K562 (cell line): ENCODE data around the gene STT3A. TPM values are rescaled to one million over a fixed set of nuclear protein-coding genes. Genes with fewer than 3 reads are reported as not detected.
A peak's percentile ranks its signal among the peaks of the same experiment; 100 is the strongest.

Source experiments
- ATF1 ChIP-seq, 2 experiments: fragments of 450-650 bp in 1 of 2; IDR thresholded peaks; 2 replicates each; pipeline ENCODE4 v1.6.1; 2016; ENCODE audit warnings: missing compliant biosample characterization in 1 of 2, missing genetic modification characterization in 1 of 2
- BCOR ChIP-seq: fragments of 450-650 bp; IDR thresholded peaks from 2 replicates; pipeline ENCODE4 v1.6.1; 2016
- HDAC1 ChIP-seq, 2 experiments: fragments of 450-650 bp; IDR thresholded peaks; 2 replicates each; pipeline ENCODE4 v1.6.1; 2016 to 2017; ENCODE audit warnings: inconsistent platforms in 1 of 2, mild to moderate bottlenecking in 1 of 2, moderate library complexity in 1 of 2
- HNRNPH1 ChIP-seq: fragments of 200-400 bp; formaldehyde crosslinking; optimal IDR thresholded peaks from 2 replicates; pipeline ENCODE3; 2017; ENCODE audit warnings: low read depth, mild to moderate bottlenecking, low read length, moderate library complexity
- ILF3 ChIP-seq: fragments of 450-650 bp; IDR thresholded peaks from 2 replicates; pipeline ENCODE4 v1.6.1; 2018; ENCODE audit warnings: antibody characterized with exemption, mild to moderate bottlenecking, moderate library complexity, borderline replicate concordance
- KAT2B ChIP-seq: IDR thresholded peaks from one replicate; pipeline ENCODE4 v1.6.1; 2012; ENCODE audit warnings: low read depth, mild to moderate bottlenecking, control low read depth, inconsistent platforms, low read length, moderate library complexity
- MAFF ChIP-seq: IDR thresholded peaks from 2 replicates; pipeline ENCODE4 v1.6.1; 2012; ENCODE audit warnings: low read length, improper control_type of control experiment
- NR1H2 ChIP-seq: sonication (generic); formaldehyde crosslinking; IDR thresholded peaks from 2 replicates; pipeline ENCODE4 v1.4.0; 2020; ENCODE audit warnings: mild to moderate bottlenecking, missing genetic modification reagents
- NR2C1 ChIP-seq, 2 experiments: fragments of 450-650 bp; IDR thresholded peaks; 2 replicates each; pipeline ENCODE4 v1.6.1; 2017; ENCODE audit warnings: mild to moderate bottlenecking in 2 of 2, antibody characterized with exemption in 1 of 2, inconsistent platforms in 1 of 2, missing compliant biosample characterization in 1 of 2, missing genetic modification characterization in 1 of 2
- SMC3 ChIP-seq: conservative IDR thresholded peaks from 2 replicates; pipeline ENCODE4 v1.6.1; 2011; ENCODE audit warnings: low read depth, low read length, improper control_type of control experiment; ENCODE audit not compliant: insufficient read depth
- SOX6 ChIP-seq: fragments of 450-650 bp; IDR thresholded peaks from 2 replicates; pipeline ENCODE4 v1.6.1; 2014; ENCODE audit warnings: mild to moderate bottlenecking
- SRSF9 ChIP-seq: fragments of 200-400 bp; formaldehyde crosslinking; IDR thresholded peaks from 2 replicates; pipeline ENCODE4 v1.6.1; 2017; ENCODE audit warnings: low read depth, low read length, borderline replicate concordance
- TAL1 ChIP-seq: fragments of 450-650 bp; IDR thresholded peaks from 2 replicates; pipeline ENCODE4 v1.6.1; 2016; ENCODE audit warnings: mild to moderate bottlenecking
- TCF7L2 ChIP-seq: fragments of 150-350 bp; IDR thresholded peaks from 2 replicates; pipeline ENCODE4 v1.6.1; 2016; ENCODE audit warnings: low read depth, mild to moderate bottlenecking, low read length, moderate library complexity
- ZNF384 ChIP-seq: IDR thresholded peaks from 2 replicates; pipeline ENCODE4 v1.6.1; 2012; ENCODE audit warnings: low read depth, low read length, improper control_type of control experiment
- ZNF407 ChIP-seq: fragments of 450-650 bp; IDR thresholded peaks from 2 replicates; pipeline ENCODE4 v1.6.1; 2016; ENCODE audit warnings: low read depth
- polyA plus RNA-seq, 8 experiments: library from polyadenylated mRNA; depleted of rRNA in 4 of 8; stranded (reverse) in 5 of 8; unstranded in 3 of 8; fragments of >200 nt; fragmentation: Nextera tagmentation in 2 of 8; fragmentation: Illumina TruSeq in 1 of 8; extraction: Ambion mirVana in 2 of 8; extraction: Trizol in 1 of 8; gene quantifications; 2 replicates each; pipeline versions ENCODE4 v1.2.1 to v1.2.3, GENCODE V29; 2011 to 2014; ENCODE audit warnings: inconsistent platforms in 1 of 8, missing spikeins in 1 of 8
- total RNA-seq, 7 experiments: library from RNA; depleted of rRNA in 6 of 7; stranded (reverse); fragments of >200 nt in 6 of 7; fragmentation: Illumina TruSeq in 2 of 7; extraction: Trizol in 2 of 7; gene quantifications; 2 replicates each; pipeline versions ENCODE4 v1.2.1 to v1.2.3, GENCODE V29; 2011 to 2021; ENCODE audit warnings: low replicate concordance in 1 of 7
- TF ChIP-seq, protein P1 (sequence below): fragments of 250-450 bp; sonication (Bioruptor Pico); IDR thresholded peaks from 2 replicates; pipeline ENCODE4 v1.4.0; 2020; ENCODE audit warnings: mild to moderate bottlenecking
- TF ChIP-seq, protein P2 (sequence below): fragments of 200-800 bp; sonication (Bioruptor generic); IDR thresholded peaks from 2 replicates; pipeline ENCODE4 v1.6.1; 2017; ENCODE audit warnings: missing genetic modification characterization, missing compliant biosample characterization

STT3A gene
- total and polyA plus RNA-seq, 9 of the 15 experiments (the other 6 are each of a cell fraction or from before 2014, with no cell fraction given) = 70.7 to 330 (median 192) TPM

- no peak for TF ChIP-seq HNRNPH1
- TF ChIP-seq BCOR = peak; percentile 78
- TF ChIP-seq, protein P1, sequence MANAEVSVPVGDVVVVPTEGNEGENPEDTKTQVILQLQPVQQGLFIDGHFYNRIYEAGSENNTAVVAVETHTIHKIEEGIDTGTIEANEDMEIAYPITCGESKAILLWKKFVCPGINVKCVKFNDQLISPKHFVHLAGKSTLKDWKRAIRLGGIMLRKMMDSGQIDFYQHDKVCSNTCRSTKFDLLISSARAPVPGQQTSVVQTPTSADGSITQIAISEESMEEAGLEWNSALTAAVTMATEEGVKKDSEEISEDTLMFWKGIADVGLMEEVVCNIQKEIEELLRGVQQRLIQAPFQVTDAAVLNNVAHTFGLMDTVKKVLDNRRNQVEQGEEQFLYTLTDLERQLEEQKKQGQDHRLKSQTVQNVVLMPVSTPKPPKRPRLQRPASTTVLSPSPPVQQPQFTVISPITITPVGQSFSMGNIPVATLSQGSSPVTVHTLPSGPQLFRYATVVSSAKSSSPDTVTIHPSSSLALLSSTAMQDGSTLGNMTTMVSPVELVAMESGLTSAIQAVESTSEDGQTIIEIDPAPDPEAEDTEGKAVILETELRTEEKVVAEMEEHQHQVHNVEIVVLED (CRISPR knock-in tag) = no peak
- no peak for TF ChIP-seq KAT2B
- TF ChIP-seq NR2C1 (IDR thresholded peaks at IDR 0.05) = no peak
- TF ChIP-seq NR2C1 (tag; IDR thresholded peaks at IDR 0.05) = peak; percentile 35; the same call in 1 of the 2 replicates
- no peak for TF ChIP-seq NR1H2 (CRISPR knock-in tag)
- peak; percentile 98 for TF ChIP-seq TAL1
- no peak for TF ChIP-seq ATF1 (CRISPR knock-in tag; IDR thresholded peaks at IDR 0.05)
- no peak for TF ChIP-seq ATF1 (tag; IDR thresholded peaks at IDR 0.05)
- peak; percentile 94 for TF ChIP-seq SOX6
- TF ChIP-seq MAFF = no peak
- no peak for TF ChIP-seq ILF3
- no peak for TF ChIP-seq SRSF9
- TF ChIP-seq, protein P2, sequence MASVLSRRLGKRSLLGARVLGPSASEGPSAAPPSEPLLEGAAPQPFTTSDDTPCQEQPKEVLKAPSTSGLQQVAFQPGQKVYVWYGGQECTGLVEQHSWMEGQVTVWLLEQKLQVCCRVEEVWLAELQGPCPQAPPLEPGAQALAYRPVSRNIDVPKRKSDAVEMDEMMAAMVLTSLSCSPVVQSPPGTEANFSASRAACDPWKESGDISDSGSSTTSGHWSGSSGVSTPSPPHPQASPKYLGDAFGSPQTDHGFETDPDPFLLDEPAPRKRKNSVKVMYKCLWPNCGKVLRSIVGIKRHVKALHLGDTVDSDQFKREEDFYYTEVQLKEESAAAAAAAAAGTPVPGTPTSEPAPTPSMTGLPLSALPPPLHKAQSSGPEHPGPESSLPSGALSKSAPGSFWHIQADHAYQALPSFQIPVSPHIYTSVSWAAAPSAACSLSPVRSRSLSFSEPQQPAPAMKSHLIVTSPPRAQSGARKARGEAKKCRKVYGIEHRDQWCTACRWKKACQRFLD (CRISPR knock-in tag) = peak; percentile 94; the same call in 1 of the 2 replicates
- no peak for TF ChIP-seq SMC3
- no peak for TF ChIP-seq ZNF407
- TF ChIP-seq HDAC1 (IDR thresholded peaks at IDR 0.05) = peak; percentile 34 to 94; a peak in 3 of 4 replicates
- peak; percentile 52 for TF ChIP-seq ZNF384
- TF ChIP-seq TCF7L2 = no peak
Observed at GRCh38 chr11:125552927-125553326, 39.7 kb upstream of the STT3A start (continued).
